C4-2B (cell line): ENCODE results near the gene PDK2.

Experiments used
- H3K27ac ChIP-seq: fragments of 450-650 bp; 2 replicates; pipeline ENCODE4 v1.5.1; 2017
- CTCF ChIP-seq: fragments of 450-650 bp; conservative IDR thresholded peaks from 2 replicates; pipeline ENCODE4 v1.5.1; 2017; ENCODE audit warnings: mild to moderate bottlenecking
- ZFX ChIP-seq: fragments of 450-650 bp; IDR thresholded peaks from 2 replicates; pipeline ENCODE4 v1.6.1; 2017

PDK2 gene

GRCh38 chr17:50143461-50144176 lies 48.5 kb downstream of the PDK2 start:
- no peak overlapping the region for H3K27ac ChIP-seq
- TF ChIP-seq CTCF (no peak), ZFX (no peak)

- no peak overlapping the region for H3K27ac ChIP-seq
- no peak for TF ChIP-seq CTCF
- no peak for TF ChIP-seq ZFX
These were observed 49.2 kb downstream of the PDK2 start for GRCh38 chr17:50144355-50144754.

- H3K27ac ChIP-seq: no peak overlapping the region
These were observed 49.8 kb downstream of the PDK2 start for GRCh38 chr17:50144845-50145531.

GRCh38 chr17:50145532-50146229 lies 50.5 kb downstream of the PDK2 start:
- no peak overlapping the region for H3K27ac ChIP-seq
- TF ChIP-seq CTCF (no peak), ZFX (no peak)

More at GRCh38 chr17:50144845-50145531, 49.8 kb downstream of the PDK2 start:
- TF ChIP-seq CTCF (no peak), ZFX (no peak)

GRCh38 chr17:50146230-50146926 lies 51.2 kb downstream of the PDK2 start:
- no peak overlapping the region for H3K27ac ChIP-seq
- TF ChIP-seq CTCF (no peak; the same call in 1 of the 2 replicates), ZFX (no peak)

- TF ChIP-seq CTCF: no peak
- TF ChIP-seq ZFX: no peak
- no peak overlapping the region; the same call in 1 of the 2 replicates for H3K27ac ChIP-seq
These were observed 51.9 kb downstream of the PDK2 start for GRCh38 chr17:50146927-50147665.
